ENCODE data around the gene HAO1.
"Not testable (repeated sequence)": the region's sequence is repeated elsewhere in the genome, so short reads cannot be mapped to it uniquely, and the experiment has no call there.

Gene HAO1

DNA sequence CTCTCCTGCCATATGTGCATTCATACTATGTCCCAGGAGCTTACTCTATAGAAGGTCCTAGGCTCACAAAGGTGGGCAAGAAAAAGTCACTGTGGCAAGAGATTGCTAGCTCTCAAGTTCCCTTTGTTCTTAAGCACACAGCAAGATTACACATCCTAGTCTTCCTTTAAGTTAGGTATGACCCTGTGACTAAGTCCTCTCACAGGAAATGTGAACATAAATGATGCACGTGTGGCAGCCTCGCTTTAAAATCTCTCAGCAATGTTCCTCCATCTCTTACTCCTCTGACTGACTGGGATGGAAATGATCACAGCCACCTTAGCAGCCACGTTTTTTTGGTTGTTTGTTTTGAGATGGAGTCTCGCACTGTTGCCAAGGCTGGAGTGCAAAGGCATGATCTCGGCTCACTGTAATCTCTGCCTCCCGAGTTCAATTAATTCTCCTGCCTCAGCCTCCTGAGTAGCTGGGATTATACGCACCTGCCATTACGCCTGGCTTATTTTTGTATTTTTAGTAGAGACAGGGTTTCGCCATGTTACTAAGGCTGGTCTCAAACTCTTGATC is 35.7 kb upstream of the HAO1 start:
- H3K4me3 ChIP-seq (ENCODE audit: low read depth, low read length): no peak overlapping the region
- TF ChIP-seq, protein P1, sequence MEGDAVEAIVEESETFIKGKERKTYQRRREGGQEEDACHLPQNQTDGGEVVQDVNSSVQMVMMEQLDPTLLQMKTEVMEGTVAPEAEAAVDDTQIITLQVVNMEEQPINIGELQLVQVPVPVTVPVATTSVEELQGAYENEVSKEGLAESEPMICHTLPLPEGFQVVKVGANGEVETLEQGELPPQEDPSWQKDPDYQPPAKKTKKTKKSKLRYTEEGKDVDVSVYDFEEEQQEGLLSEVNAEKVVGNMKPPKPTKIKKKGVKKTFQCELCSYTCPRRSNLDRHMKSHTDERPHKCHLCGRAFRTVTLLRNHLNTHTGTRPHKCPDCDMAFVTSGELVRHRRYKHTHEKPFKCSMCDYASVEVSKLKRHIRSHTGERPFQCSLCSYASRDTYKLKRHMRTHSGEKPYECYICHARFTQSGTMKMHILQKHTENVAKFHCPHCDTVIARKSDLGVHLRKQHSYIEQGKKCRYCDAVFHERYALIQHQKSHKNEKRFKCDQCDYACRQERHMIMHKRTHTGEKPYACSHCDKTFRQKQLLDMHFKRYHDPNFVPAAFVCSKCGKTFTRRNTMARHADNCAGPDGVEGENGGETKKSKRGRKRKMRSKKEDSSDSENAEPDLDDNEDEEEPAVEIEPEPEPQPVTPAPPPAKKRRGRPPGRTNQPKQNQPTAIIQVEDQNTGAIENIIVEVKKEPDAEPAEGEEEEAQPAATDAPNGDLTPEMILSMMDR (IDR thresholded peaks at IDR 0.05; ENCODE audit: low read depth, low read length, missing control alignments): no peak
- no peak for DNase-seq (ENCODE audit: low read depth)

DNA sequence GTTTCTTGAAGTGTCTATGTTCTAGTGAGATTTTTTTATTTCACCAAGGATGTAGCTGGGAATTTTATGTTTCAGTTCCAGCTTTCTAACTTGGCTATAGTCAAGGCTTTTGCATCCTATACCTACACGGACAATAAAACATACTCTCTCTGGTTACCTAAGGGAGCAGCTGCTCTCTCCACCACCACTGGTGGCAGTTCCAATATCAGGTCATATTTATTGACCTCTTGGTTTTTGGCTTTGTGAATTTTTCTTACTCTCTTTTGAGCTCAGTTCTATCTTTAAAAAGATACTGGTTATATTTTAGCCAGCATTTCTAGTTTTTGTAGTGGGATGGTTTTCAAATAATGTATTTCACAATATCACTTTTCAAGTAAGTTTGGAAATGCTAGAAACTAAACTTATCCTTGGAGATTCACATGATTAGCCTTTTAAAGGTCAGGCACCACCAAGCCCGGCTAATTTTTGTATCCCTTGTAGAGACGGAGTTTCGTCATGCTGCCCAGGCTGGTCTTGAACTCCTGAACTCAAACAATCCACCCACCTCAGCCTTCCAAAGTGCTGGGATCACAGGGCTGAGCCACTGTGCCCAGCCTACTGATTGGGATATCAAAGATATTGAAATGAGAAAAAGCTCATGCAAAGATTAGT is 34.7 kb upstream of the HAO1 start:
- DNase-seq (ENCODE audit: low read depth): no peak
- no peak overlapping the region for H3K4me3 ChIP-seq (ENCODE audit: low read depth, low read length)
- TF ChIP-seq, protein P1 (IDR thresholded peaks at IDR 0.05; ENCODE audit: low read depth, low read length, missing control alignments): no peak

DNA sequence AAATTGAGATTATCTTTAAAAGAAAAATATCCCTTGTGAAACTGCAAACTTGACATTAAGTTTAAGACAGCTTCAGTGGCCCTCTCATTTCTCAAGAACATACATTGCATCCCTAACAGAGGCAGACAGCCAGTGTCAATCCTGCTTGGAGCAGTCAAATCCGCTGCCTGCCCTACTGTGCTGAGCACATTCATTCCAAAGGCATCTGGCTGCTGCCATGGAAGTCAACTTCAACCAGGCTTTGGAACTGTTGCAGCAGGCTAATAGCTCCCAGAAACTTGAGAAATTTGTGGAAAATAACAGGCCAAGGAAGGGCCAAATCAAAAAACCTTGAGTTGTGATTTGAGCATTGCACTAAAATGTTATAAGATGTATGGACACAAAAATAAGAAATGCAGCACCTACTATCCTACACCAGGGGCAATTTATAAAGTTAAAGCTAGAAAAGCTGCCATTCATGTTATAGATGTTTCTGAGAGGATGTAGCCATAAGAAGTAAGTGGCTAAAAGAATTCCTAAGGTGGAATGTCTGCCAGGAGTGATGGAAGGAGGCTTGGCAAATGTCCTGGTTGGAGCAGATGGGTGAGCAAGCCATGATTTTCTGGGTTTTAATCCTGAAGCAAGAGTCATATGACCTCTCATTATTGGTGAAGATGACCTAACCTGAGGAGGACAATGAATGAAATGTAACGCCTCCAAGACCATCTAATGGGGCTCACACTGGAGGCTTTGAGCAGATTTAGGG is 31.4 kb upstream of the HAO1 start:
- no peak overlapping the region for H3K4me3 ChIP-seq (ENCODE audit: low read depth, low read length)
- DNase-seq (ENCODE audit: low read depth): no peak
- TF ChIP-seq, protein P1 (IDR thresholded peaks at IDR 0.05; ENCODE audit: low read depth, low read length, missing control alignments): no peak

DNA sequence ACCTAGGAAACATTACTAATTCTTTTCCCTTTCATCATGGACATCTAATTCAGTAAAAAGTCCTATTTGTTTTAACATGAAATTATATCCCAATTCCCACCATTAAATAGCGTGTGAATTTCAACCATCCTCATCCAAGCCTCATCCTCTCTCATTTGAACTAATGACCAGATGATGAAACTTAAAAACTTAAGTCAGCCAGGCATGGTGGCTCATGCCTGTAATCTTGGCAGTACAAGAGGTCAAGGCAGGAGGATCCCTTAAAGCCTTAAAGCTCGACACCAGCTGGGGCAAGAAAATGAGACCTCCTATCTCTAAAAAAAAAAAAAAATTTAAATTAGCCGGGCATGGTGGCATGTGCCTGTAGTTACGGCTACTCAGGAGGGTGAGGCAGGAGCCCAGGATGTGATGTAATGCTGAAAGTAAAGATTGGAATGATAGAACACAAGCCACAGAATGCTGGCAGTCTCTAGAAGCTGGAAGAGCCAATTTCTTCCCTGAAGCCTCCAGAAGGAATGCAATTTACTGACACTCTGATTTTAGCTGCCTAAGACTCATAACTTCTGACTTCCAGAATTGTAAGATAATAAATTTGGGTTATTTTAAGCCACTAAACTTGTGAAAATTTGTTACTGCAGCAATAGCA is 27.1 kb upstream of the HAO1 start:
- no peak for DNase-seq (ENCODE audit: low read depth)
- TF ChIP-seq, protein P1 (IDR thresholded peaks at IDR 0.05; ENCODE audit: low read depth, low read length, missing control alignments): no peak
- H3K4me3 ChIP-seq (ENCODE audit: low read depth, low read length): no peak overlapping the region

DNA sequence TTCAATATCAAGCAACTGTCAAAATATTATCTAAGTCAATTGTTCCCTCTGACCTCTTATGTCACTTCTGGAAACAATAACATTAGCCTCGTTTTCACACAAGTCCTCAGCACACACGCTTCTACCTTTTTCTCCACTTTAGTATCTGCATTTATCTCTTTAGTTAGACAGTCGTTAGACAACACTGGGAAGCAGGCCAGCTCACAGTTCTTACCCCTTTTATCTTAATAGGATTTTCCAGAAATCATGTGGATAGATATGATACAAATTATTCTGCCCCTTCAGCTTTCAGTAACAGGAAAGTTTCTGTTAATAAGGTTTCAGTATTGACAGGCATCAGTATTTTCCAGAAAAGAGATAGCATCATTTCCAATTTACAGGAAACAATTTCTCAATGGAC is 25.9 kb upstream of the HAO1 start:
- H3K4me3 ChIP-seq (ENCODE audit: low read depth, low read length): no peak overlapping the region
- no peak for DNase-seq (ENCODE audit: low read depth)
- TF ChIP-seq, protein P1 (IDR thresholded peaks at IDR 0.05; ENCODE audit: low read depth, low read length, missing control alignments): no peak

DNA sequence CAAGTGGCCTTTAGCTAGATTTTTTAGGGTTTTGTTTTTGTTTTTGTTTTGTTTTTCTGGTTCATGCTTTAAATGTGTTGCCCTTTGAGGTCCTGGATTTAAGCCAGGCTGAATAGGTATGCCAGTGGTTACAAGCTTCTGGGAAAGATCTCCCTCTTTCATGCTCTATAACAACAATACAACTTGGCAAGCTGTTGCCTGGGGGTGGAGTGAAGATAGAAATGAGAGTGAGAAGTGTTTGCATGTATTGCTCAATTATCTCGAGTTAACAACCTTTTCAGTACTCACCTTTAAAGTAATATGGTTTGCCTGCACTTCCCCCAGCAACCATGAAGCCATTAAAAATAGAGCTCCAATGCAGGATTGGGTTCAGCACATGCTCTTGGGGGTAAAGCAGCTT is 19.2 kb upstream of the HAO1 start:
- DNase-seq (ENCODE audit: low read depth): no peak
- H3K4me3 ChIP-seq (ENCODE audit: low read depth, low read length): no peak overlapping the region
- TF ChIP-seq, protein P1 (IDR thresholded peaks at IDR 0.05; ENCODE audit: low read depth, low read length, missing control alignments): no peak

DNA sequence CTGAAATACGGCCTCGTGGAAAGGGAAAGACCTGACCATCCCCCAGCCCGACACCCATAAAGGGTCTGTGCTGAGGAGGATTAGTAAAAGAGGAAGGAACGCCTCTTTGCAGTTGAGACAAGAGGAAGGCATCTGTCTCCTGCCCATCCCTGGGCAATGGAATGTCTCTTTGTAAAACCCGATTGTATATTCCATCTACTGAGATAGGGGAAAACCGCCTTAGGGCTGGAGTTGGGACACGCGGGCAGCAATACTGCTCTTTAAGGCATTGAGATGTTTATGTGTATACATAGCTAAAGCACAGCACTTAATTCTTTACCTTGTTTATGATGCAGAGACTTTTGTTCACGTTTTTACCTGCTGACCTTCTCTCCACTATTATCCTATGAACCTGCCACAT is 16.3 kb upstream of the HAO1 start:
- H3K4me3 ChIP-seq (ENCODE audit: low read depth, low read length); DNase-seq (ENCODE audit: low read depth): not testable (repeated sequence)
